T-helper 2 cell treated with Interferon-gamma antibody and Interleukin-4, amounts not matched to agents 5 μg/mL and 100 μg/mL, for 36 hours (primary cell): ENCODE measurements around the gene KCNN1.
"Not testable (repeated sequence)": the region's sequence is repeated elsewhere in the genome, so short reads cannot be mapped to it uniquely, and the experiment has no call there.

Source experiments
- DNase-seq: peaks from one replicate; pipeline ENCODE4 v3.0.0; 2021; ENCODE audit warnings: low spot score
- H3K27ac Mint-ChIP-seq: one replicate; pipeline ENCODE4 v1.8.0; 2021; ENCODE audit warnings: mild to moderate bottlenecking, mixed read lengths
- H3K27me3 Mint-ChIP-seq: one replicate; pipeline ENCODE4 v1.8.0; 2021; ENCODE audit warnings: low read depth, mixed read lengths
- H3K36me3 Mint-ChIP-seq: one replicate; pipeline ENCODE4 v1.8.0; 2021; ENCODE audit warnings: low read depth, mixed read lengths
- H3K4me1 Mint-ChIP-seq: one replicate; pipeline ENCODE4 v1.8.0; 2021; ENCODE audit warnings: low read depth, mixed read lengths
- H3K4me3 Mint-ChIP-seq: one replicate; pipeline ENCODE4 v1.8.0; 2022; ENCODE audit warnings: mild to moderate bottlenecking, moderate library complexity, mixed read lengths
- H3K9me3 Mint-ChIP-seq: one replicate; pipeline ENCODE4 v1.8.0; 2021; ENCODE audit warnings: mixed read lengths

The KCNN1 gene

DNA sequence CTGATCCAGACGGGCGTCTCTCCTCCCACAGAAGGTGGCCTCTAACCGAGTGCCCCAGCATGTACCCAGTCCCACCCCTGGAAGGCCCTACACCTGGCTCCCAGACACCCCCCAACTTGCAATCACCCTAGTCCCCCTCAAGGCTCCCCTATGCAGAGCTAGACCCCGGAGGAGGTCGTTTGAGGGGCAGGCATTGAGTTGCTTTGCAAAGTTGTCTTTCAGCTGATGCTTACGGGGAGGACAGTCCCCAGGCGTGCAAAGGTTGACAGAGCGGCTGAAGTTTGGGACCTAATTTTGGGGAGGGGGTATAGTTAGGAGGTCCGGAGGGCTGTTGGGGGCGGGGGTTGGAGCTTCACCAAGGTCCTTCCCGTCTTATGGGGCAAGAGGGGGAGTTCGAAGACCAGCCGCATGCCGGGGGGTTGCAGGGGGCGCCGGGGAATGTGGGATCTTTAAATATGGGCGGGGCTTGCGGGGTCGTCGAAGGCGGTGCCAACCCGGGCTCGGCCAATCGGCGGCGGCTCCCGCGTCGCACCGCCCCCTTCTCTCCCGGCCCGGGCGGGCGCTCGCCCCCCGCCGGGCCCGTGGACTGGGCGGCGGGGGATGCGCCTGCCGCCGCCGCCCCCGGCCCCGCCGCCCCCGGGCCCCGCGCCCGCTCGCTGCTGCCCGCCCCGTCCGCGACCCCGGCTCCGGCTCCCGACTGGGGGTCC is at the start of gene KCNN1:
KCNN1 (plus strand) TSS at position 558 of the 707 bp plus-strand sequence. CDS start 6,782 bp downstream, outside the sequence.
- no peak within 1 kb of the TSS for H3K27ac Mint-ChIP-seq
- H3K9me3 Mint-ChIP-seq: no peaks in the 10 kb centered on the region
- H3K36me3 Mint-ChIP-seq: no peaks in the 10 kb centered on the region
- H3K4me3 Mint-ChIP-seq: no peak within 1 kb of the TSS
- peaks cover 2% of the 10 kb centered on the region for H3K4me1 Mint-ChIP-seq
- DNase-seq: no peak
- H3K27me3 Mint-ChIP-seq: peaks cover 40% of the 10 kb centered on the region

DNA sequence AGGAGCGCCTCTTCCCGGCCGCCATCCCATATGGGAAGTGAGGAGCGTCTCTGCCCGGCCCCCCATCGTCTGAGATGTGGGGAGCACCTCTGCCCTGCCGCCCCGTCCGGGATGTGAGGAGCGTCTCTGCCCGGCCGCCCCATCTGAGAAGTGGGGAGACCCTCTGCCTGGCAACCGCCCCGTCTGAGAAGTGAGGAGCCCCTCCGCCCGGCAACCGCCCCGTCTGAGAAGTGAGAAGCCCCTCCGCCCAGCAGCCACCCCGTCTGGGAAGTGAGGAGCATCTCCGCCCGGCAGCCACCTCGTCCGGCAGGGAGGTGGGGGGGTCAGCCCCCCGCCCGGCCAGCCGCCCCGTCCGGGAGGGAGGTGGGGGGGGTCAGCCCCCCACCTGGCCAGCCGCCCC is 48.8 kb upstream of the KCNN1 start:
- DNase-seq, H3K9me3 Mint-ChIP-seq, H3K4me1 Mint-ChIP-seq: not testable (repeated sequence)

GRCh38 chr19:17919122-17919521 is 47.8 kb upstream of the KCNN1 start:
- not testable (repeated sequence) for H3K4me3 Mint-ChIP-seq, H3K4me1 Mint-ChIP-seq, DNase-seq, H3K36me3 Mint-ChIP-seq, H3K27ac Mint-ChIP-seq, H3K9me3 Mint-ChIP-seq, H3K27me3 Mint-ChIP-seq

More for the DNA sequence above, 48.8 kb upstream of the KCNN1 start:
- H3K27ac Mint-ChIP-seq, H3K4me3 Mint-ChIP-seq, H3K36me3 Mint-ChIP-seq, H3K27me3 Mint-ChIP-seq: not testable (repeated sequence)

- Mint-ChIP-seq H3K9me3 (no peaks in the 10 kb centered on the region), H3K4me3 (no peak overlapping the region), H3K27ac (no peak overlapping the region), H3K36me3 (no peaks in the 10 kb centered on the region), H3K4me1 (no peaks in the 10 kb centered on the region), H3K27me3 (no peaks in the 10 kb centered on the region)
- DNase-seq: no peak
Observed at GRCh38 chr19:17920527-17920926, 46.4 kb upstream of the KCNN1 start.

DNA sequence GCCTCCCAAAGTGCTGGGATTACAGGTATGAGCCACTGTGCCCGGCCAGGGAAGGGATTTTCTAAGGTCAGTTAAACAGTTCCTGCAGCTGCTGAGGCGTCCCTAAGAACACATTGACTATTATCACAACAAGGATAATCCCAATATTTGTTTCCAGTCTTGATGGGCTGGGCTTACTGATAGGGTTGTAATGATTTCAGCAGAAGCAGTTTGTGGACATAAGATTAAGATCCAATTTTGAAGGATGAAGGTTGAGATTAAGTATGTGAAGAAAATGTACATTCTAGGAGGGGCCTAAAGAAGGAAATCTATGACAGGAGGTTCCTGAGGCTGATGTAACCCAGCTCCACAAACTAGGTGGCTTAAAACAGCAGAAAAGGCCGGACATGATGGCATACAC is 44.8 kb upstream of the KCNN1 start:
- Mint-ChIP-seq H3K4me3 (no peak overlapping the region), H3K27ac (no peak overlapping the region), H3K27me3 (no peaks in the 10 kb centered on the region)

DNA sequence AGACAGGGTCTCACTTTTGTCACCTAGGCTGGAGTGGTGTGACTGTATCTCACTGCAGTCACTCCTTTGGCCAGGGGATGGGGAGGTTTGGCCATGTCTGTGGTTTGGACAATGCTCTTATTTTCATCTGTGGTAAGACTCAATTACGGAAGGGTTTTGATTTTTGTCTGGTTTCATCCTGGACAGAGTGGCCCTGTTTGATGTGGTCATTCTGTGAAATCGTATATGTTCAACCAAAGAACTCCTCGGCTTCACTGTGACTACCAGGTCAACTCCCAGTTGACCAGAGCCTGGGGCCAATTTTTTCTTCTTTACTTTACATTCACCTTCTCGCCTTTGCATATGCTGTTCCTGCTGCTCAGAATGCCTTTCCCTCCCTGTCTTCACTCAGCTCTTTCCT is 40.9 kb upstream of the KCNN1 start:
- Mint-ChIP-seq H3K4me3 (no peak overlapping the region), H3K9me3 (no peaks in the 10 kb centered on the region), H3K36me3 (no peaks in the 10 kb centered on the region), H3K4me1 (peaks cover 3% of the 10 kb centered on the region), H3K27ac (no peak overlapping the region), H3K27me3 (no peaks in the 10 kb centered on the region)
- no peak for DNase-seq

More for the DNA sequence above, 44.8 kb upstream of the KCNN1 start:
- DNase-seq: no peak
- H3K36me3 Mint-ChIP-seq: no peaks in the 10 kb centered on the region
- no peaks in the 10 kb centered on the region for H3K4me1 Mint-ChIP-seq
- H3K9me3 Mint-ChIP-seq: no peaks in the 10 kb centered on the region

DNA sequence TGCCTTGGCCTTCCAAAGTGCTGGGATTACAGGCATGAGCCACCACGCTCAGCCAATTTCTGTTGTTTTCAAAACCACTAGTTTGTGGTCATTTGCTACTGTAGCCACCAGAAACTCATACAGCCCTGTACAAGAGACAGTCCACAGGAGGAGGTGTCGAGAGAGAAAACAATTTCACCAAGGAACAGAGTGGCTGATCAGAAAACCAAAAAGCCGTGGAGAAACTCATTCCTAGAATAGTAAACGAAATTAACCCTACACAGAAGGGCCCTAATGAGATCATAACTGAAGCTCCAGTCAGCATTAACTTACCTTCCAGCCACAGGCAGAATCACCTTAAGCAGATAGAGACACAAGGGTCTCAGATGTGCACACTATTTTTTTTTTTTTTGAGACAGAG is 37.9 kb upstream of the KCNN1 start:
- no peak overlapping the region for H3K27ac Mint-ChIP-seq

GRCh38 chr19:17931532-17932191 is 35.2 kb upstream of the KCNN1 start:
- no peaks in the 10 kb centered on the region for H3K9me3 Mint-ChIP-seq
- DNase-seq: no peak
- H3K27me3 Mint-ChIP-seq: no peaks in the 10 kb centered on the region
- H3K27ac Mint-ChIP-seq: peak overlapping the region; percentile 60
- peaks cover 12% of the 10 kb centered on the region for H3K4me1 Mint-ChIP-seq
- H3K36me3 Mint-ChIP-seq: peaks cover 2% of the 10 kb centered on the region
- peak overlapping the region; percentile 91 for H3K4me3 Mint-ChIP-seq

More for the DNA sequence above, 37.9 kb upstream of the KCNN1 start:
- Mint-ChIP-seq H3K4me3 (no peak overlapping the region), H3K9me3 (no peaks in the 10 kb centered on the region), H3K4me1 (peaks cover 12% of the 10 kb centered on the region), H3K36me3 (no peaks in the 10 kb centered on the region), H3K27me3 (no peaks in the 10 kb centered on the region)
- DNase-seq: no peak

DNA sequence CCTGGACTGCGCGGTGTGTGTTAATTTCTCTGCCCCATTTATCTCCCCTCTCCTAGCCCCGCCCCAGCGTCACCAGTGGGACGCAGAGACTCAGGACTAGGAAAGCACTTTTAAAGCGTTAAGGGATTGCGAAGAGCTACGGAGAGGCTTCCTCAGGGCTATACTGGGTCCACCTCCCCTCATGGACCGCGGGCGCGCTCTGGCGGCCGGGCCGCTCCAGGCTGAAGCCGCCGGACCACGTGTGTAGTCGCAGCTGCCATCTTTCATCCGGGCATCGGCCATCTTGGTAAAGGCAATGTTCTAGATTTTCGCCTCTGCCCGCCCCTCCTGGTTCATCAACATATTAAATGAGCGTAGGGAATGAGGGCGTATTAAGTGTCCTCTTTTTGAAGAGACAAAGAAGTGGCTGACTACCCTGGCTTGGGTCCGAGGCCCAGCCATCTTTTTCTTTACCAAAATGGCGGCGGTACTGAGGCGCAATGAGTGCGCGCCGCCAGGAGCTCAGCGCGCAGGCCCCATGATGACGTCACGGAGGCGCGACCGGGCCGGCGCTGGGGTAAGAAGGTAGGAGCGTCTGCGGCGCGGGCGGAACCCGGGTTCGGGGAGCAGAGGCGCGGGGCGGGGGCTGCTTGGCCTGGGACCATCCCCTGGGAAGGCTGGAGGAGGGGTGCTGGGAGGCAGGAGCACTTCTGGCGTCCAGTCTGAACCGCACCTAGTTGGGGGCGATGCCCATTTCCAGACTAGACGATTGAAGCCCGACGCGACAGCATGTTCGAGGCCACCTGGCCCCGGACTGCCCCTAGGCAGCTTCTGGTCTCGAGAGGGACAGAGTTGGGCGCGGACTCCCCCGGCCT is 34.2 kb upstream of the KCNN1 start, which contains the start of gene CCDC124:
CCDC124 (plus strand) TSS at position 531 of the 854 bp plus-strand sequence. CDS start 3,406 bp downstream, outside the sequence.
- Mint-ChIP-seq H3K36me3 (peaks cover 2% of the 10 kb centered on the region), H3K27ac (peak within 1 kb of the TSS; percentile 91), H3K4me3 (peak within 1 kb of the TSS; percentile 91), H3K4me1 (peaks cover 12% of the 10 kb centered on the region), H3K9me3 (no peaks in the 10 kb centered on the region), H3K27me3 (no peaks in the 10 kb centered on the region)
- peak; percentile 91 for DNase-seq

DNA sequence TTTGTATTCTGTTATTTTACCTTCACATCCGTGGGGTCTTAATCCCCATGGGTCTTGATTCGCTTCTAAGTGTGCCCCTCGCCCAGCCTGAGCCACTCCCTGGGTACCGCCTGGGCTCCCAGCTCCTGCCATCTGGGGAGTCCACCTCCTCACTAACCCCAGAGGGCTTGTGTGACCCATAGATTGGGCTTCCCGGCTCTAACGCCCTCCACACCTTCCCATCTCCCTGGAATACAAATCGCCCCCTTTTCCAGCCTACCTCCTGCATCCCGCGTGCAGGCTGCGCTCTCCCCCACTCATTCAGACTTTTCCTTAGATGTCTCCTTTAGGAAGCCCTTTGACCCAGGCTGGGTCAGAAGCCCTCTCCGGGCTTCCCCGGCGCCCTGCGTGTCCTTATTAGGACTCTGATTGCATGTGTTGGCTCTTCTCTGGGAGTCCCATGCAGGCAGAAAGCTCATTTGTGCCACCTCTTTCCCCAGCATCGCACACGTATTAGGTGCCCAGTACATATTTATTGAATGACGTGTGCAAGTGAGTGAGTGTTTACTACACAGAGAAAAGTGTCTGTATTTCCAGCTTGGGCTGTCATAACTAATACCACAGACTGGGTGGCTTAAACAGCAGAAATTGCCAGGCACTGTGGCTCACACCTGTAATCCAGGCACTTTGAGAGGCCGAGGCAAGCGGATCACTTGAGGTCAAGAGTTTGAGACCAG is 33.3 kb upstream of the KCNN1 start:
- no peak for DNase-seq
- peaks cover 12% of the 10 kb centered on the region for H3K4me1 Mint-ChIP-seq
- no peaks in the 10 kb centered on the region for H3K9me3 Mint-ChIP-seq
- H3K27ac Mint-ChIP-seq: peak overlapping the region; percentile 91
- peaks cover 2% of the 10 kb centered on the region for H3K36me3 Mint-ChIP-seq
- H3K4me3 Mint-ChIP-seq: peak overlapping the region; percentile 91
- no peaks in the 10 kb centered on the region for H3K27me3 Mint-ChIP-seq

DNA sequence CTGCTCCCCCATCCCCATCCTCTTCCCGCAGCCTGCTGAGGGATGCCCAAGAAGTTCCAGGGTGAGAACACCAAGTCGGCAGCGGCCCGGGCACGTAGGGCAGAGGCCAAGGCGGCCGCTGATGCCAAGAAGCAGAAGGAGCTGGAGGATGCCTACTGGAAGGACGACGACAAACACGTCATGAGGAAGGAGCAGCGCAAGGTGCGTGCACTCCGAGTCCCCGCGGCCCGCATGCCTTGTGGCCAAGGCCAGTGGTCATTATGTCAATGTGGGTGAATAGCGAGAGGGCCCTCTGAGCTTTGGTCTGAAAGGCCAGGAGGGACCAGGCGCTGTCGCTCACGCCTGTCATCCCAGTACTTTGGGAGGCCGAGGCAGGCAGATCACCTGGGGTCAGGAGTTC is 30.5 kb upstream of the KCNN1 start:
- H3K9me3 Mint-ChIP-seq: no peaks in the 10 kb centered on the region
- peaks cover 9% of the 10 kb centered on the region for H3K4me1 Mint-ChIP-seq
- peaks cover 8% of the 10 kb centered on the region for H3K36me3 Mint-ChIP-seq
- no peak overlapping the region for H3K4me3 Mint-ChIP-seq
- no peak for DNase-seq
- H3K27ac Mint-ChIP-seq: no peak overlapping the region
- no peaks in the 10 kb centered on the region for H3K27me3 Mint-ChIP-seq

GRCh38 chr19:17937371-17937900 is 29.5 kb upstream of the KCNN1 start:
- no peaks in the 10 kb centered on the region for H3K27me3 Mint-ChIP-seq
- H3K27ac Mint-ChIP-seq: no peak overlapping the region
- H3K9me3 Mint-ChIP-seq: no peaks in the 10 kb centered on the region
- peaks cover 7% of the 10 kb centered on the region for H3K4me1 Mint-ChIP-seq
- DNase-seq: no peak
- H3K4me3 Mint-ChIP-seq: no peak overlapping the region
- H3K36me3 Mint-ChIP-seq: peaks cover 8% of the 10 kb centered on the region

DNA sequence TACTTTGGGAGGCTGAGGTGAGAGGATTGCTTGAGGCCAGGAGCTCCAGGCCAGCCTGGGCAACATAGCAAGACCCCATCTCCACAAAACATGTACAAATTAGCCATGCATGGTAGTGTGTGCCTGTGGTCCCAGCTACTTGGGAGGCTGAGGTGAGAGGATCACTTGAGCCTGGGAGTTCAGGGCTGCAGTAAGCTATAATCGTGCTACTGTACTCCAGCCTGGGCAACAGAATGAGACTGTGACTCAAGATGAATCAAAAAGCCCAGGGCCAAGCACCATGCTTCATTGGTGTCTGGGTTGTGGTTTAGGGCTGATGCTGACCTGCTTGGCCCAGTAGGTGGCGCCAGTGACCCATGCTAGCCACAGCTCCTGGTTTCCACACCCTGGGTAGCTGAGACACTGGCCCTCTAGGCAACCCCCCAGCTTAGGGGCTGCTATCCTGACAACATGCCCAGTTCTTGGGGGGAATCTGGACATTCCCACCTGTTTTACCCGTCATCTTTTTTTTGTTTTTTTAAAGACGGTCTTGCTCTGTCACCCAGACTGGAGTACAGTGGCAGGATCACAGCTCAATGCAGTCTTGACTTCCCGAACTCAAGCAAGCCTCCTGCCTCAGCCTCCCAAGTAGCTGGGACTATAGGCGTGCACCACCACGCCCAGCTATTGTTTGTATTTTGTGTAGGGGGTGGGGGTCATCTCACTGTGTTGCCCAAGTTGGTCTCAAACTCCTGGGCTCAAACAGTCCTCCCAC is 28.6 kb upstream of the KCNN1 start:
- Mint-ChIP-seq H3K27ac (no peak overlapping the region), H3K27me3 (no peaks in the 10 kb centered on the region), H3K4me1 (peaks cover 6% of the 10 kb centered on the region), H3K9me3 (no peaks in the 10 kb centered on the region), H3K4me3 (no peak overlapping the region), H3K36me3 (peaks cover 8% of the 10 kb centered on the region)
- peak; percentile 76 for DNase-seq
